Putamen (tissue), 1 donor: Measurements from ENCODE around the gene ADCY6.

Experiments used
- DNase-seq: peaks from one replicate; pipeline ENCODE4 v3.0.0-alpha.2; 2016; ENCODE audit warnings: low spot score

Gene ADCY6

DNA sequence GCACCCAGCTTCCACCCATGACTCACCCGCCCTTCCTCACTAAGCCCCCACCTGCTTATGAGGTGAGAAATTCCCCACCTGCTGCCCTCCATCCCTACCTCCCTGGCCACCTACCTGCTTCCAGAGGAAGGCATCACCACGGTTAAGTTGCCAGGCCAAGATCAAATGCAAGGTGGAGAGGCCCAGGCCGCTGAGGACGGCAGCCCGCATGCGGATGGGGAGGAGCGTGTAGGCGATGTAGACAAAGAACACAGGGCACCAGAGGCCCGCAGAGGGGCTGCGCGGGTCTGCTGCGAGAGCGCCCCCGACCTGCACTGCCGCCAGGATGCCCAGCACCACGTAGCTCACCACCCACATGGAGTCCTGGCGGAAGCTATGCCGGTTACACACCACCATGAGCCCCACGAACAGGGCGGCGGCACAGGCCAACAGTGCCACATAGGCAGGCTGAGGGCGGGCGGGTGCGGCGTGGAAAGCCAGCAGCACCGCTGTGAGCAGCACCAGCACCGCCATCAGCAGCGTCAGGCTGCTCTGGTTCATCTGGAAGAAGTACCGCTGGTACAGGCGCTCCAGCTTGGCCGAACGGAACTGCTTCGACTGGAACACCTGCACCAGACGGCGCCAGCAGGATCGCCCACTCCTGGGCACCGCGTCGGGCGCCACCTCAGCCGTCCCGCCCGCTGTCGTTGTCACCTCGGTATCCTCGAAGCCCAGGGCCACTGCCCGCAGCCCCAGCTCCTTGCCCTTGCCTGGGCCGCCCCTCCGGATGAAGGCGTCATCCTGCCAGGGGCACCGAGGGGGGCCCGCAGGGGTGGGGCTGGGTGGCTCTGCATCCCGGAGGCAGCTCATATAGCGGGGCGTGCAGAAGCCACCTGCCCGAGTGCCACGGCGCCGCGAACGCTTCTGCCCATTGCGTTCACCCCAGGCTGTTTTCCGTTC lies 6.2 kb downstream of the ADCY6 start:
- DNase-seq: no peak

- DNase-seq: no peak
These were observed 7.0 kb downstream of the ADCY6 start for GRCh38 chr12:48781750-48782456.

DNA sequence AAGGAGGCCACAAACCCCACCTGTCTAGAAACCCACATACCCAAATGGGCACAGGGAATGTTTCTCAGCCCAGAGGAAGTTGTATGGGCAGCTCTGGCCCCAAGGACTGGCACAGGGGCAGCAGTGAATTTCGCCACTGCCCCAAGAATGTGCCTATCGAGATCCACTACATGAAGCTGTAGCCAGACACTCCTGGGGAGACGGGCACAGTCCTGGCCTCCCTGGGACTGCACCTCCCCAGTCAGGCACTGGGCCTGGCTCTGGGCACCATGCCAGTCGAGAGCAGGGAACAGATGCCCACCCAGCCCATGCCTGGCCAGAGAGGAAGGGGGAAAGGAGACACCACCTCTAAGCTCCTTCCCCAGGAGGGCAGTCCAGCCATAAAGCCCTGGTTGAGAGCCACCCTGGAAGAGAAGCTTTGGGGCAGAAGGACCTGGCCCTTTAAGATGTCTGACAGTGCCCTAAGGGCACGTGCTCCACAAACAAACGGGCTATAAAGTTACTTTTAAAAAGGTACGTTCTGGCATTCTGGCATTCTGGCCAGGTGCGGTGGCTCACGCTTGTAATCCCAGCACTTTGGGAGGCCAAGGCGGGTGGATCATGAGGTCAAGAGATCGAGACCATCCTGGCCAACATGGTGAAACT lies 8.4 kb downstream of the ADCY6 start:
- DNase-seq: no peak

DNA sequence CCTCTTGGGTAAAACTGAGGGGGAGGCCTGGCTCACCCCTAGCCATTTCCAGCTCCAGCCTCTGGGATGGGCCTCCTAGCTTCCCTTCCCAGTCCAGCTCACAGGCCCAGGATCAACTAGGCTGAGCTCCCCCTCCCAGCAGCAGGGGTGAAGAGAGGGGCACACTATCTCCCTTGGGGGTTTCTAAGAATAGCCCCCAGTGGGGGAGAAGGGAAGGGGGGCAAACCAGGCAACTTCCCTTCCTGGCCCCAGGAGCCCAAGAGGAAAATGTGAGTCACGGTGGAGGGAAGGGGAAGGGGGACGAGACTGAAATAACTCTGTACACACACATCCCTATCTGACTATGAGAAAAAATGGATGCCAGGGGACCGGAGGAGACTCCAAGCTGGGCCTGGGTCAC lies 9.0 kb downstream of the ADCY6 start:
- no peak for DNase-seq

- DNase-seq: no peak
These were observed 11.1 kb downstream of the ADCY6 start for GRCh38 chr12:48777501-48778400.

DNA sequence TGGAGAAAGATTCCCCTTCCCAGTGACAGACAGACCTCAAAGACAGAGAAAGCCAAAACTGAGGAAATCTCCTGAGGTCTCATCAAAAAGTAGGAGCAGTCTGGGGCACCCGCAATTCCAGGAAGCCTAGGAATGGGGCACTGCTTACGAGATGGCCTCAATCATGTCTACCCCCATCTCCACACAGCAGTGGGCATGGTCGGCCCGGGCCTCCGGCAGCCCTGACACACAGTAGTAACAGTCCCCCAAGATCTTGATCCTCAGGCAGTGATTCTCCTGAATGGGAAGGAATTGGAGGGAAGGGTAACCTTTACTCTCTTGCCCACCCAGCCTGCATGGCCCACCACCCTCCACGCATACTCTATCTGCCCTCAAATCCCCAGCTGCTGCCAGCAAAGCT lies 11.9 kb downstream of the ADCY6 start:
- DNase-seq: no peak

DNA sequence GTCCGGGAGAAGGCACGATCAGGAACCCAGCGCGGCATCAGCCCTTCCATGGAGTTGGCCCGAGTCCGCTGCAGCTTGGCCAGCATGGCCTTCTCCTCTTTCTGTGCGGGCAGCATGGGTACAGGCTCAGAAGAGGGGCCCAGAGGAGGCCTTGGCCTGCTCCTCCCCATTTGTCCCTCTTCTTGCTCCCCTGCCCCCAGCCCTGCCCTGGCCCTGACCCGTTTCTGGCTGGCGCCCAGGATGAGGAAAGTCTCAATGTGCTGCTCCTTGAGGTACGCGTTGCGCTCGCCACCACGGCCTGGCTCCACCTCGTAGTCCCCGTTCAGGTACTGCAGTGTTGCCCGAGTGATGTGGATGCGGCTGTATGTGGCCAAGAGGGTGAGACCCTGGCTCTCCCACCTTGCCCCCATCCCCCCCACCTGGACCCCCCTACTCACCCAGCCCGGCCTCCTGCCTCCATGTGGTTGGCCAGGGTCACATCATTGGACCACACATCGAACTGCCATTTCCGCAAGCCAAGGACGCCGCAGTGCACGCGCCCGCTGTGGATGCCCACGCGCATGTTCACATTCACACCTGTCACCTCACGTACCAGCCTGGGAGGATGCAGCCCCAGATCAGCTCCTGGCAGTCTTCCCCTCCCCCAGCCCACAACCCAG lies 12.8 kb downstream of the ADCY6 start:
- DNase-seq: no peak

DNA sequence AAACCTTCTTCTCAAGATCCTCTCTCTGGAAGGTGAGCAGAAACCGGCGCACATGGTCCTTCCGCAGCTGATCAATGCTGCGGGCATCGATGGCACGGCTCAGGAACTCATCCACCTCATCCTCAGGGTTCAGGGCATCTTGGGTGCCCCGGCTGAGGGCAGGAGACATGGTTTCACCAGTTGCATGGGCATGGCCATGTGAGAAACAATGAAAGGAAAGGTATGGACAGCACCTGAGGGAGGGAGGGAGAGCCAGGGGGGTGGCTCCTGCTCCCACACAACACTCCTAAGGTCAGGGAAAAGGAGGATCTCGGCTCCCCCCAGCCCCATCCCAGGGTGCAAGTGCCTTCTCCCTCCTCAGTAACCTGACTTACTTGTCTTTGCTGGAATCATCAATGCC lies 13.6 kb downstream of the ADCY6 start:
- no peak for DNase-seq

DNA sequence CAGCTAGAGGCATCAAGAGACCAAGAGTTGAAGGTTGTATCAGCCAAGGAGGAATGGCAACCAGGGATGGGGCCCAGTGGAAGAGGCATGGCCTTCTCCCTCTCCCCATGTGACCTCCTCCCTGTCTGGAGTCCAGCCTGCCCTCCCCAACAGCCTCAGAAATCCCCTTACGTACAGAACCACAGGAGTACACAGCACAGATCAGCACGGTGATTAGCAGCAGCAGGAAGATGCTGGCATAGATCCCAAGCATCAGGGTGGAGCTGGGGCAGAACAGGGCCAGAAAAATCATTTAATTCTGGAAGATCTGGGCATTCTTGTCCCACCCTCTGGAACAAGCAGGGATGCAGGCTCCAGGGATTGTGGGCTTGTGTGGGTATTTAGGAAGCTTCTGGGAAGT lies 14.4 kb downstream of the ADCY6 start:
- DNase-seq: no peak

GRCh38 chr12:48773686-48774085 lies 15.2 kb downstream of the ADCY6 start:
- no peak for DNase-seq

DNA sequence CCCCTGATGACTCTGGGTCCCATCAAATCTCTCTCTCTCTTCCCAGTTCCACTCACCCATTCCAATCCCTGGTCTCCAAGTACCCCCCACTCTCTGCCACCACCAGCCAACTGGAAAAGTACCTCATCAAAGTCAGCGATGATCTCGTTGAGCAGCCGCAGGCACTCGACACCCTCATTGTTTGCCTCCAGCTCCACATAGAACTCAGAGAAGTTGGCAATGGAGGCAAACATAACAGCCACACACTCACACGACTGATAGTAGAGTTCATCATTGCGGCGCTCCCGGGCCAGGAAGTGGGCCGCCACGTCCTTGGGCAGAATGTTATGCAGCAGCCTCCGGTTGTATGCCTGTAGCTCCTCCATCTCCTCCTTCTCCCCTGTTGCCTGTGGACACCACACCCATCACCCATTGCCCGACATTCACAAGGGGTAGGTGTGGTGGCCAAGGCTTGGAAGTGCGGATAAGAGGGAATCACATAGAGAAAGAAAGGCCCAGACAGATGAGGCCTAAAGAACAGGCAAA lies 17.2 kb downstream of the ADCY6 start:
- DNase-seq: no peak

DNA sequence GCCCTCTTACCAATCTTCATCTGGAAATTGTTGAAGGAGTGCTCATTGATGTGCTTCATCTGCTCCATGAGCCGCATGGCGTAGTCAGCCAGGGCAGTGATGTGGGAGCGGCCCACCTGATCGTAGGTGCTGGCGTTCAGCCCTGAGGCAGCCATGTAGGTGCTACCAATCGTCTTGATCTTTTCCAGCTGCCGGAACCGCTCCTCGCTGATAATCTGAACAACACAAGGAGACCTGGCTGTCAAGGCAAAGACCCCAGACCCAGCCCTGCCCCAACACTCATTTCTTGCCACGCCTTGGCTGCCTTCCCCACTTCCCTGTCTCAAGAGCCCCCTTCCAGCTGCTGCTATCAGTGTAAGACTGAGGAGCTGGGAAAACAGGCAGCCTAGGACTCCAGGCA lies 18.1 kb downstream of the ADCY6 start:
- no peak for DNase-seq

DNA sequence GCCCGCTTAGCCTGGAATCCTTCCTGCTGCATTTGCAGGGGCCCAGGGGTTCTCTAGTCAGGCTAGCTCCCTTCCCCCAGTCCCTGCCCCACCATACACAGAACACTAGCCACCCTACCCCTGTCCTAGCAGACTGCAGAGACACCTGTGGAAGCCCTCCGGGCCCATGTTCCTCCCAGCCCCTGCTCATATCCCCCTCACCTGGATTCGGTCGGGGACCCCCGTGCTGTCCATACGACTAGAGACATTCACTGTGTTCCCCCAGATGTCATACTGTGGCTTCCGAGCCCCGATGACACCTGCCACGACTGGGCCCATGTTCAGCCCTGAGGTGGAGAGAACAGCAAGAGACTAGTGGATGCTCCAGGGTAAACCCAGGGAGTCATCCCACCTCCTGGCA lies 20.2 kb downstream of the ADCY6 start:
- no peak for DNase-seq

DNA sequence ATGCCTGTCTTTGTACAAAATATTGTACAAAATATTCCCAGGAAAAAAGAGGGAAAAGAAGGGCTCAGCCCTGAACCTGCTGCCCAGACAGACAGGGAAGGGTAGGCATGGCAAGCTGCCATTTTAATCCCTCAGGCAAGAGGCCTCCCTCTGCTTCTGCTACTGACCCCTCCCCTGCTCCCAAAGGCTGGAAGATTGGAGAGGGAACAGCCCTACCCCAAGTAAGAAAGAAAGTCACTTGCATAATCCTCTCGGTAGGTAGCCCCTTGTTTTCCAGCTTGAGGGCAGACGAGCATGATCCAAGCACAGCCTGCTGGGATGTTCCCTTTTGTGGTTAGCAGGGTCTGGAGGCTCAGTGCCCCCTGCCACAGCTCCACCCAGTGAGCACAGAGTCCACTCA lies 20.7 kb downstream of the ADCY6 start:
- no peak for DNase-seq

- DNase-seq: no peak
These were observed 21.4 kb downstream of the ADCY6 start for GRCh38 chr12:48767521-48767920.

DNA sequence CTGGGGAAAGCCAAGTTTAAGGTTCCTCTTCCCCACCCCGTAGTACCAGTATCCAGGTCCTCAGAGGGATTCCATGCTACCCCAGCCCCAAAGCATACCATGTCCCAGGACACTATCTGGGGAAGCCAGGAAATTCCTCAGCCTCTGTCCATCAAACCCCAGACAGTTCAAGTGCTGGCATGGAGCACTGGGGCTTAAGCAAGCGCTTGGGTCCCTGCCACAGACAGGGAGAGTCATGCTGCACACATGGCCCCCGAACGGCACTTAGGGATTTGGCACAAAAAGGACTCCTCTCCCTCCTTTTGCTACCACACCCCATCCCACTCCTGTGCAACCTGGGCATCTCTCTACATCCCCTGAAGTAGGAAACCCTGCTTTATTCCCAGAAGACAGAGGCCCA lies 21.8 kb downstream of the ADCY6 start:
- DNase-seq: no peak

GRCh38 chr12:48765753-48766162 lies 23.1 kb downstream of the ADCY6 start:
- no peak for DNase-seq

GRCh38 chr12:48764521-48764920 lies 24.4 kb downstream of the ADCY6 start:
- no peak for DNase-seq

DNA sequence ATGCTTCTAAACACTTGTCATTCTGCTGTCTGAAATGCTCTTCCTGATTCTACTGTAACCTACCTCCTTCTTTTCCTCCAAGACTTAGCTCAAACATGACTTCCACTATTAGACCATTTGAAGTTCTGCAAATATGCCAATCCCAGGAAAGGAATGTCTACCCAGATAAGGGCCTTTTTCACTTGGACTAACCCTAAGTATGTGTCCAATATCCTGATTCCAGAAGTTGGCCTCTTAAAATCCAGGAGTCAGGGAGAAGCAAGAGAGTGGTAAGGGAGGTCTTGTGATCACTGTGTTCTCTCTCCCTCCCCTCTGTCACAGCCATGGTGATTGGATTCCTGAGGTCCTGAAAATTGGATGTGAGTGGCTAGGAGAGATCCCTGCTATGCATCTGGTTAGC lies 30.2 kb downstream of the ADCY6 start:
- no peak for DNase-seq

DNA sequence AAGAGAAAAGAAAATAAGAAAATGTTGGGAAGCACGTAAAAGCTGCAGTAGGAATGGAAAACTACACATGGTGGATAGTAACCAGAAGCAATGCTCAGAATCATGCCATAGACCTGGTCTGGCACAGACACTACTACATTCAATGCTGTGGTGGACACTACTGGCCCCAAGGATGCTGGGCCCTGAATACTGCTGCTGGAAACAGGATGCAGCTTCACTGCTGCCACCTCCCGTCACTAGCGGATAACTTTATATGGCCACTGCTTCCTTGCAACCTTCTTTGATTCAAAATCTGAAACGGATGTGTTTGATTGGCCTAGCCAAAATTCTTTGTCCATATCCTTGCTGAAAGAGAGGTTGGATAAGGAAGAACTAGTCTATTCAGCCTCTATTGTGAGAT lies 30.7 kb downstream of the ADCY6 start:
- no peak for DNase-seq

GRCh38 chr12:48750769-48751356 lies 38.0 kb downstream of the ADCY6 start:
- peak; percentile 38 for DNase-seq
